ENCODE results near the gene SFI1.

SFI1 gene

GRCh38 chr22:31605851-31606585 lies 109.7 kb downstream of the SFI1 start:
- H3K4me3 ChIP-seq (ENCODE audit: low read depth, low read length): no peak overlapping the region
- no peak for TF ChIP-seq CTCF (IDR thresholded peaks at IDR 0.05; ENCODE audit: low read depth, low read length, missing control alignments)
- no peak for DNase-seq (ENCODE audit: low read depth)

- no peak for TF ChIP-seq CTCF (IDR thresholded peaks at IDR 0.05; ENCODE audit: low read depth, low read length, missing control alignments)
- no peak for DNase-seq (ENCODE audit: low read depth)
- H3K4me3 ChIP-seq (ENCODE audit: low read depth, low read length): no peak overlapping the region
Measured at GRCh38 chr22:31607696-31608095, 111.4 kb downstream of the SFI1 start.

- no peak for DNase-seq (ENCODE audit: low read depth)
- H3K4me3 ChIP-seq (ENCODE audit: low read depth, low read length): no peak overlapping the region
- TF ChIP-seq CTCF (IDR thresholded peaks at IDR 0.05; ENCODE audit: low read depth, low read length, missing control alignments): no peak
Measured at GRCh38 chr22:31609716-31610115, 113.4 kb downstream of the SFI1 start.

- TF ChIP-seq CTCF (IDR thresholded peaks at IDR 0.05; ENCODE audit: low read depth, low read length, missing control alignments): no peak
- no peak for DNase-seq (ENCODE audit: low read depth)
- H3K4me3 ChIP-seq (ENCODE audit: low read depth, low read length): no peak overlapping the region
Measured at GRCh38 chr22:31610611-31611010, 114.3 kb downstream of the SFI1 start.

- no peak for DNase-seq (ENCODE audit: low read depth)
- no peak overlapping the region for H3K4me3 ChIP-seq (ENCODE audit: low read depth, low read length)
- no peak for TF ChIP-seq CTCF (IDR thresholded peaks at IDR 0.05; ENCODE audit: low read depth, low read length, missing control alignments)
Measured at GRCh38 chr22:31611061-31611760, 114.9 kb downstream of the SFI1 start.

GRCh38 chr22:31612891-31613285 lies 116.6 kb downstream of the SFI1 start:
- TF ChIP-seq CTCF (IDR thresholded peaks at IDR 0.05; ENCODE audit: low read depth, low read length, missing control alignments): no peak
- no peak for DNase-seq (ENCODE audit: low read depth)
- H3K4me3 ChIP-seq (ENCODE audit: low read depth, low read length): no peak overlapping the region
